ENCODE results near the gene ATCAY.
"Not testable (repeated sequence)": the region's sequence is repeated elsewhere in the genome, so short reads cannot be mapped to it uniquely, and the experiment has no call there.

The ATCAY gene

GRCh38 chr19:3857449-3858003 is 23.0 kb upstream of the ATCAY start:
- DNase-seq (ENCODE audit: low read depth), result no peak

GRCh38 chr19:3860499-3860898 is 20.0 kb upstream of the ATCAY start:
- no peak for DNase-seq (ENCODE audit: low read depth)

GRCh38 chr19:3862826-3863500 is 17.5 kb upstream of the ATCAY start:
- no peak for DNase-seq (ENCODE audit: low read depth)

GRCh38 chr19:3863648-3864047 is 16.8 kb upstream of the ATCAY start:
- DNase-seq (ENCODE audit: low read depth), result no peak

- no peak for DNase-seq (ENCODE audit: low read depth)
Measured at GRCh38 chr19:3866910-3867638, 13.4 kb upstream of the ATCAY start.

- DNase-seq (ENCODE audit: low read depth), result no peak
Measured at GRCh38 chr19:3867971-3868769, 12.3 kb upstream of the ATCAY start.

GRCh38 chr19:3868770-3869456 is 11.6 kb upstream of the ATCAY start, which contains the start of gene ZFR2:
ZFR2 (minus strand) TSS chr19:3869038; CDS start chr19:3869017, 21 bp downstream.
- DNase-seq (ENCODE audit: low read depth), result no peak

- DNase-seq (ENCODE audit: low read depth), result no peak
Measured at GRCh38 chr19:3873151-3873550, 7.3 kb upstream of the ATCAY start.

- DNase-seq (ENCODE audit: low read depth), result not testable (repeated sequence)
Measured at GRCh38 chr19:3874695-3875094, 5.8 kb upstream of the ATCAY start.

- DNase-seq (ENCODE audit: low read depth), result no peak
Measured at GRCh38 chr19:3879656-3880055, 829 bp upstream of the ATCAY start.

GRCh38 chr19:3881272-3882040 is 971 bp downstream of the ATCAY start:
- peak; percentile 29 for DNase-seq (ENCODE audit: low read depth)

- no peak for DNase-seq (ENCODE audit: low read depth)
Measured at GRCh38 chr19:3882041-3882384, 1.5 kb downstream of the ATCAY start.

GRCh38 chr19:3890591-3890990 is 10.1 kb downstream of the ATCAY start:
- DNase-seq (ENCODE audit: low read depth), result no peak

- no peak for DNase-seq (ENCODE audit: low read depth)
Measured at GRCh38 chr19:3893509-3894179, 13.2 kb downstream of the ATCAY start.

GRCh38 chr19:3894959-3895358 is 14.5 kb downstream of the ATCAY start:
- DNase-seq (ENCODE audit: low read depth), result not testable (repeated sequence)

- no peak for DNase-seq (ENCODE audit: low read depth)
Measured at GRCh38 chr19:3895788-3896187, 15.3 kb downstream of the ATCAY start.

- DNase-seq (ENCODE audit: low read depth), result no peak
Measured at GRCh38 chr19:3897936-3898335, 17.5 kb downstream of the ATCAY start.

- no peak for DNase-seq (ENCODE audit: low read depth)
Measured at GRCh38 chr19:3898426-3898825, 17.9 kb downstream of the ATCAY start.

- DNase-seq (ENCODE audit: low read depth), result no peak
Measured at GRCh38 chr19:3899531-3900294, 19.2 kb downstream of the ATCAY start.
